AG09309 (cell line): ENCODE measurements around the gene ARHGAP10.

ENCODE experiments used
- DNase-seq: peaks from one replicate; pipeline ENCODE4 v3.0.0-alpha.2; 2010; ENCODE audit warnings: low read depth
- H3K4me3 ChIP-seq: 2 replicates; pipeline ENCODE4 v1.5.1; 2011; ENCODE audit warnings: mild to moderate bottlenecking, low read depth, low read length, moderate library complexity; ENCODE audit not compliant: control insufficient read depth
- CTCF ChIP-seq: IDR thresholded peaks from 2 replicates; pipeline ENCODE4 v1.5.1; 2011; ENCODE audit warnings: mild to moderate bottlenecking, low read depth, low read length, inconsistent platforms; ENCODE audit not compliant: insufficient read depth, control insufficient read depth; ENCODE audit errors: missing control alignments

Gene ARHGAP10

GRCh38 chr4:147737623-147738022, 5.7 kb downstream of the ARHGAP10 start:
- no peak for DNase-seq
- no peak for TF ChIP-seq CTCF
- no peak overlapping the region for H3K4me3 ChIP-seq

GRCh38 chr4:147739239-147739823, 7.4 kb downstream of the ARHGAP10 start:
- no peak for DNase-seq
- no peak for TF ChIP-seq CTCF
- H3K4me3 ChIP-seq: no peak overlapping the region

- H3K4me3 ChIP-seq: no peak overlapping the region
- DNase-seq: no peak
- TF ChIP-seq CTCF: no peak
Observed at GRCh38 chr4:147740176-147740575, 8.3 kb downstream of the ARHGAP10 start.

- H3K4me3 ChIP-seq: no peak overlapping the region
- DNase-seq: no peak
- no peak for TF ChIP-seq CTCF
Observed at GRCh38 chr4:147741190-147741788, 9.4 kb downstream of the ARHGAP10 start.

- H3K4me3 ChIP-seq: no peak overlapping the region
- no peak for DNase-seq
- TF ChIP-seq CTCF: no peak
Observed at GRCh38 chr4:147747787-147748454, 16.0 kb downstream of the ARHGAP10 start.

GRCh38 chr4:147749811-147750321, 18.0 kb downstream of the ARHGAP10 start:
- DNase-seq: no peak
- TF ChIP-seq CTCF: no peak
- no peak overlapping the region for H3K4me3 ChIP-seq

GRCh38 chr4:147753047-147753446, 21.2 kb downstream of the ARHGAP10 start:
- DNase-seq: no peak
- TF ChIP-seq CTCF: no peak
- no peak overlapping the region for H3K4me3 ChIP-seq
